T47D (cell line): Measurements from ENCODE around the gene GASK1A.

ENCODE experiments used
- DNase-seq, 2 experiments: peaks; one replicate each; pipeline versions ENCODE4 v3.0.0 to v3.0.0-alpha.2; 2011 to 2012; ENCODE audit warnings: low read depth in 1 of 2, low spot score in 1 of 2
- JUND ChIP-seq: IDR thresholded peaks from 2 replicates; pipeline ENCODE4 v1.6.1; 2012; ENCODE audit warnings: low read depth
- in situ Hi-C: cut with HindIII; loops from 2 replicates; pipeline ENCODE4 v1.10.0; 2016; ENCODE audit warnings: low sequenced_read_pairs, low pct_unique_long_range_greater_than_20kb

Gene GASK1A

DNA sequence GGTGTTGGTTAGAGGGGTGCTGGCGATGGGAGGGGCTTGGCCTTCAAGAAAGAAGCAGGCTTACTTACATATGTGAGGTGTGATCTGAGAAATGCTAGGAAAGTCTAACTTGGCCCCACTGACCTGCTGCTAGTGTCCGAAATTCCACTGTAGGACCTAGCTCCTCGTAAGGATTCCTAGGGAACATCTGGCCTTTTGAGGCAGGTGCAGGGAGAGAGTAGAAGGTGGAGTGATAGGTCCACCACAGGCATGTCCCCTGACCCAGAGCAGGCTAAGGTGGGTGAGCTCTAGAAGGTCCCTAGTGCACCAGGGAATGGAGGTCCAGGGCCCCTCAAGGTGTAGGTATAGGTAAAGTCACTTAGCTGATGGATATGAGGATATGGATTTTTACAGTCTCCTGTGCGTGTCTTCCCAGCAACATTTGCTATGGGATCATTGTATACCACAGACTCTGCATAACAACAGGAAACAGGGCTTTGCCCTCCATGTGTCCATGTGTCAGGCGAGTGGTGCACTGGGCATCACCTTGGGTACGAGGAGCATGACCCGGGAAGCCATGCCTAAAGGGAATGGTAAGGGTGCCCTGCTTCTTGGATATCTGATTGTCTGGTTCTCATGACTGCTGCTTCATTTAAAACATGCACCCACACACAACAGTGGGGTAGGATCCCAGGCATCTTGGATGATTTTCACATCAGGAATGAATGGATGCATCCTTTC, 94.2 kb downstream of the GASK1A start:
- DNase-seq, result no peak
- no peak for TF ChIP-seq JUND
- in situ Hi-C loops, result no loop called here

GRCh38 chr3:43073836-43074220, 94.7 kb downstream of the GASK1A start:
- in situ Hi-C loops, result no loop called here
- no peak for TF ChIP-seq JUND
- DNase-seq, result no peak

DNA sequence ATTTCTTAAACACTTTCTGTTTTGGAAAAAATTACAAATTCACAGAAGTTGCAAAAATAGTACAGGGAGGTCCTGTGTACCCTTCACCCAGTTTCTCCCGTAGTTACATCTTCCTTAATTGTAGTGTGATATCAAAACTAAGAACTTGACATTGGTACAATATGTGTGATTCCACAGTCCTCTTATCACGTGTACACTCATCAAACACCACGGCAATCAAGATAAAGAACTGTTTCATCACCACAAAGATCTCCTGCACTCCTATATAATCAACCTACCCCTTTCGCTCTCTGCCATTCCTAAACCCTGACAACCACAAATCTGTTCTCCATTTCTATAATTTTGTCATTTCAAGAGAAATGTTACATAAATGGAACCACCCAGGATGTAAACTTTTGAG, 95.4 kb downstream of the GASK1A start:
- in situ Hi-C loops, result no loop called here
- no peak for DNase-seq
- no peak for TF ChIP-seq JUND

DNA sequence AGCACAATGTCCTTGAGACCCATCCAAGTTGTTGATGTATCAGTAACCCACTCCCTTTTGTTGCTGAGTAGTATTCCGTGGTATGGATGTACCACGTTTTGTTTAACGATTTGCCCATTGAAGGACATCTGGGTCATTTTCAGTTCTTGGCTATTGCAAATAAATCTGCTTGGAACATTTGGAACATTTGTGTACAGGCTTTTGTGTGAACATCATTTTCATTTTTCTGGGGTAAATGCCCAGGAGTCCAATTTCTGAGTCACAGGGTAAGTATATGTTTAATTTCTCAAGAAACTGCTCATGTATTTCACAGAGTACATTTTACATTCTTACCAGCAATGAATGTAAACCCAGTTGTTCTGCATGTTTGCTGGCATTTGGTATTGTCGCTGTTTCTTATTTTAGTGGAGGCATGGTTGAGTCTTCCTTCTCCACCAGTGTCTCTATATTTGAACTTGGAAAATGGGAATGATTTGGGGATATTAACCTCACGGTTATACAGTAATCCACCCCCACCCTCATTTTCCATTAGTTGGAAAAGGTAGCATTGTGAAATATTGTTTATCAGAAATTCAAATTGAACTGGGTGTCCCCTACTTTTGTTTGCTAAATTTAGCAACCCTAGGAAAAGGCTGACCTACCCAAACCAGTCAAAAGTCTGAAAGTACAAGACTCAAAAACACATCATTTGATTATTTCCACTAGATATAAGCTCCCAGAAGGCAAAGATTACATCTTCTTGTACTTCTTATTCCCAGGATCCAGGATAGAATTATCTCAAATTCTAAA, 96.0 kb downstream of the GASK1A start:
- DNase-seq, result no peak
- no peak for TF ChIP-seq JUND
- in situ Hi-C loops, result no loop called here

- in situ Hi-C loops, result no loop called here
- TF ChIP-seq JUND, result no peak
- no peak for DNase-seq
Observed at GRCh38 chr3:43075904-43076661, 97.0 kb downstream of the GASK1A start.

- no peak for TF ChIP-seq JUND
- in situ Hi-C loops, result no loop called here
- DNase-seq, result no peak
Observed at GRCh38 chr3:43076857-43077256, 97.7 kb downstream of the GASK1A start.

- in situ Hi-C loops, result no loop called here
- DNase-seq, result no peak
- no peak for TF ChIP-seq JUND
Observed at GRCh38 chr3:43077261-43077660, 98.2 kb downstream of the GASK1A start.

DNA sequence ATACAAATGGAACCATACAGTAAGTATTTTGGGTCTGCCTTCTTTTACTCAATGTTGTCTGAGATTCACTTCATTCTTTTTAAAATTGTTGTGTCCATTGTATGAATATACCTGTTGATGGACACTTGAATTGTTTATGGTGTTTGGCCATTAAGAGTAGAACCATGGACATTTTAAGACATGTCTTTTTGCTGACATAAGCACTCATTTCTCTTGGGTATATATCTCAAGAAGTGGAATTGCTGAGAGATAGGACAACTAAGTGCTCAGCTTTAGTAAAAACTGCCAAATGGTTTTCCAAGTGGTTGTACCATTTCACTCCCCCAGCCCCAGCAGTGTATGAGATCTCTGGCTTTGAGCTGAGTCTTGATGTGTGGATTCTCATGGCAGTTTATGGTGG, 98.6 kb downstream of the GASK1A start:
- no peak for DNase-seq
- no peak for TF ChIP-seq JUND
- in situ Hi-C loops, result no loop called here

DNA sequence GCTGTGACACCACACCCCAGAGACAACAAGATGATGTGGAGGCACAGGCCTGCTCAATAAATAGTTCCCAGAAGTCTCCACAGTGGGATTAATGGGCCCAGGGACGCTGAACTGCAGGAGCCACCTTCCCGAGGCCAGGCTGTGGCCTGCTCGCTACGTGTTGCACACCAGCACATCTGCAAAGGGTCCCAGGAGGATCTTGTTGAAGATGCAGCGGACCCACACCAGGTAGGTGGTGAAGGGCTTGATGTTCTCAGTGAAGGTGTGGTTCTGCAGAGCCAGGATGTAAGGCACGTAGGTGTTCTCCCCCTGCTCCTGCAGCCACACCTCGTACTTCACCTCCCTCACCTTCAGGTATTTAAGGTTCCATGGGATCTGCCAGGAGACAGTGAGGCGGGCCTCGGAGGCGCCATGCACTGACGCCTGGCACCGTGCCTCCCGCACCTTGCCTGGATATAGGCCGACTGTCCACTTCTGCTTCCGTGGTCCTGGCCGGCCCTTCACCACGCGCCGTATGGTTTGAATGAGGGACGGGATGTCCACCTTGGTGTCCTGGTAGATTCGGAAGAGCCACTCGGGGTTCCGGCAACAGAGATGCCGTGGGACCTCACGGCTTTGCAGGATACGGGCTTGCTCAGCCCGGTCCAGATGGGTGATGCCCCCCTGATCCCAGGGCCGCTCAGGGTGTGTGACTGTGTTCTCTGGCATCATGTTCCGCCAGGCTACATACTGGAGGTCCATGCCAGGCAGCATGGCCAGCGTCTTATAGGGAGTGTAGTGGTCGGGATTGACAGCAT, 100.6 kb downstream of the GASK1A start:
- DNase-seq, result no peak
- in situ Hi-C loops, result no loop called here
- TF ChIP-seq JUND, result no peak

DNA sequence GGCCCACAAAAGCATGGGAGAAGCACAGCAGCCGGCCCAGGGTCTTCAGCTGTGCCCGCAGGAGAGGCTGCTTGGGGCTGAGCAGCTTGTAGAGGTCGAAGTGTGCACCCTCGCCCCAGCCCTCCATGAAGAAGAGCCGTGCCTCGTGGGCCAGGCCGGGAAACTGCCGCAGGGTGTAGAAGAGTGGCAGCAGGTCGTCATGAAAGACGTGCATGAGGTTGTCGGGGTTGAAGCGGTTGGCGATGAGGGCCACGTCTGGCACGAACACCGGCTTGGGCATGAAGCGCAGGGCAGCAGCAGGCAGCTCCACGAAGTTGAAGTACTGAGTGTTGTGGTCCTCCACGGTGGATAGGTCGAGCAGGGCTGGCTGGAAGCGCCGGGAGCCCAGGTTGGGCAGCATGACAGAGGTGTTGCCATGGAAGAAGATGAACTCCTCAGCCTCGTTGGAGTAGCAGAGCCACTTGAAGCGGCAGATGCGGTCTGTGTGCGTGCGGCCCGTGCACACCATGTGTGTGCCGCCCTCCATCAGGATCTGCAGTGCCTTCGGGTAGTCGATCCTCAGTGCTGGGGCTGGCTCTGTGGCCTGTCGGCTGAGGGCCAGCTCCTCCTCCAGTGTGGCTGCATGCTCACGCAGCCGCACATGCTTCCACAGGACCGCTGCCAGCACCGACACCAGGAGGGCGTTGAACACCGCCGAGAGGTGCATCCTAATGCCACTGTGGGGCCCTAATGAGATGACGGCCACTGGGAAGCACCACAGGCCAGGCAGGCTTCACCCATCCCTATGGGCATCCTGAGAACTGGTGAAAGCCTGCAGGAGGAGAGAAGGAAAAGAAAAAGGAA, 101.8 kb downstream of the GASK1A start:
- no peak for DNase-seq

GRCh38 chr3:43081796-43082195, 102.7 kb downstream of the GASK1A start:
- no peak for DNase-seq
- TF ChIP-seq JUND, result no peak
- in situ Hi-C loops, result no loop called here

More for the DNA sequence above, 101.8 kb downstream of the GASK1A start:
- no peak for TF ChIP-seq JUND
- in situ Hi-C loops, result no loop called here

- no peak for DNase-seq
- in situ Hi-C loops, result no loop called here
- no peak for TF ChIP-seq JUND
Observed at GRCh38 chr3:43082457-43082856, 103.3 kb downstream of the GASK1A start.
